GM19463 (cell line): ENCODE measurements around the gene ERC2.

Experiments
- ATAC-seq: cut with Tn5 transposase; IDR thresholded peaks from one replicate; pipeline ENCODE4 v1.9.1; 2021; ENCODE audit warnings: mild to moderate bottlenecking, moderate library complexity; ENCODE audit not compliant: unreplicated experiment

Gene ERC2

DNA sequence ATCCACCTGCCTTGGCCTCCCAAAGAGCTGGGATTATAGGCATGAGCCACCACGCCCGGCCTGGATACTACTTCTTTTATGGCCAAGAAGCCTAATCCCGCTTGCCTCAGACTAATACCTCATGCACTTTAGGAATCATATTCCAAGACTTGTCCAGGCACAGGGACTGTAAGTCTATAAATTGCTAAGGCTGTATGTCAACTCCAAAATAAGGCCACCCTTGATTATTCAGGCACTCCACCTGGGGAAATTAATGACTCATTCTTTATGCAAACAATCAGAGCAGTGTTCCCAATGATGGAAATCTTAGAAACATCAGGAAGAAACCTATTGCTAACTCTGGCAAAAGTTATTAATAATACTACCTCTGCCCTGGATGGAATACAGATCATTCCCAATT, 98.4 kb downstream of the ERC2 start:
- no peak for ATAC-seq

GRCh38 chr3:56368846-56369245, 99.4 kb downstream of the ERC2 start:
- no peak for ATAC-seq

DNA sequence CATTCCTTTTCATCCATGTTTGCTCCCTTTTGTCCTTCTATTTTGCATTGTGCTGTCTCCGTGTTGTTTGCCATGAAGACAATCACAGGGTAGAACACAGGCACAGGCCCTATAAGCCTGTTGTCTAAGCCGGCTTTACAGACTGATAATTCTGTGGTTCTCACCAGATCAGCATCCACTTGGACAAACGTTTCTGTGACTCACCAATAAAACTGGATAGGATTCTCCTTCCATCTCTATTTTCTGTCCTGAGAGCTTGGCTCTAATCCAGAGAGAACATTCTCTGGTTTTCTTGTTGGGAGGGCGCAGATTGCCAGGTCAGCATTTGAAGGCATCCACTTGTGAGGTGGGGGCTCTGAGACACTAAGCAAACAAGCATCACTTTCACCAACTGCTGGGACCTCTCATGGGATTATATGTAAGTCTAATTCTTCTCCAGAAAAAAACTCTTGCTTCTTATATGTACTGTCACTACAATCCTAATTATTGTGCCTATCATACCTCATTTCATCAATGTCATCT, 101.6 kb downstream of the ERC2 start:
- no peak for ATAC-seq

GRCh38 chr3:56365905-56366640, 102.2 kb downstream of the ERC2 start:
- no peak for ATAC-seq

- no peak for ATAC-seq
Measured at GRCh38 chr3:56364665-56365064, 103.6 kb downstream of the ERC2 start.

GRCh38 chr3:56363720-56364119, 104.5 kb downstream of the ERC2 start:
- no peak for ATAC-seq

GRCh38 chr3:56361731-56362130, 106.5 kb downstream of the ERC2 start:
- no peak for ATAC-seq

GRCh38 chr3:56357266-56357665, 111.0 kb downstream of the ERC2 start:
- no peak for ATAC-seq

GRCh38 chr3:56356808-56357207, 111.5 kb downstream of the ERC2 start:
- no peak for ATAC-seq

DNA sequence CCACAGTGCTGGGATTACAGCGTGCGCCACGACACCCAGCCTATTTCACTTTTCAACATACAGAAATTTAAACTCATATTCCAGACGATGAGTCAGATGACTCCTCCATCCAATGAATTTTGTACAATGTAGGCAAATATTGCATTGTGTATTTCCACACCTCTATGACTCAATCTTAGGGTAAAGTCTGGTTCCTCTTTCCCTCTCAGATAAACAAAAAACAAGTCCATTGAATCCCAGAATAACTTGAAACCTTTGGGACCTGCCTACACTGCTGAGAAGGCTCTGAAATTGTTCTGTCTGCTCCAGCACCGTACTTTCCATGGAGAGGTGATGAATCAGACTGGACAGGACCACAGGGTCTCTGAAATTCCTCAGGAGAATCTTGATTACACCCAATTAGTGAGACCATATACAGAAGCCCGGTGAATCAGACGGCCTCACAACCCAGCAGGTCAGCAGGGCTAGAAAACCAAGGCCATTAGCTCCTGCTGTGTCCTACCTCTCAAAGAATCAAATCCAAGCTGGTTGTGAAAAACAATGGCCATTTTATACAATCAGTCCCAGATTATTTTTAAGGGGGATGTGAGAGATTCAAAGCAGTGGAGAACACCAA, 112.6 kb downstream of the ERC2 start:
- no peak for ATAC-seq

DNA sequence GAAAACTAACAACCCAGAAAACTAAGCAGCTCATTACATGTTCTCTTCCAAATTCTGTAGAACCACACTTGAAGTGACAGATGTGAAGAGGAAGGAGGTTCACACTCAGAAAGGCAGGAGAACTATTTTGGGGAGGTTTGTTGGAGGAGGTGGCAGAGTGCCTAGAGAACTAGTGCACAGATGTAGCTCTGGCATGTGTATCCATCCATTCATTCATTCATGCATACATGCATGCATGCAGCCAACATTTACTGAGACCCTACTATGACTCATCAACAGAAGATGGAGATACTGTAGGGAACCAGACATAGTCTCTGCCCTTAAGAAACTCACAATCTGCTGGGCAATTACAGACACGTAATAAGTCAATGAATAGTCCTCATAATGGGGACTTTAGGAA, 116.7 kb downstream of the ERC2 start:
- ATAC-seq, result no peak

DNA sequence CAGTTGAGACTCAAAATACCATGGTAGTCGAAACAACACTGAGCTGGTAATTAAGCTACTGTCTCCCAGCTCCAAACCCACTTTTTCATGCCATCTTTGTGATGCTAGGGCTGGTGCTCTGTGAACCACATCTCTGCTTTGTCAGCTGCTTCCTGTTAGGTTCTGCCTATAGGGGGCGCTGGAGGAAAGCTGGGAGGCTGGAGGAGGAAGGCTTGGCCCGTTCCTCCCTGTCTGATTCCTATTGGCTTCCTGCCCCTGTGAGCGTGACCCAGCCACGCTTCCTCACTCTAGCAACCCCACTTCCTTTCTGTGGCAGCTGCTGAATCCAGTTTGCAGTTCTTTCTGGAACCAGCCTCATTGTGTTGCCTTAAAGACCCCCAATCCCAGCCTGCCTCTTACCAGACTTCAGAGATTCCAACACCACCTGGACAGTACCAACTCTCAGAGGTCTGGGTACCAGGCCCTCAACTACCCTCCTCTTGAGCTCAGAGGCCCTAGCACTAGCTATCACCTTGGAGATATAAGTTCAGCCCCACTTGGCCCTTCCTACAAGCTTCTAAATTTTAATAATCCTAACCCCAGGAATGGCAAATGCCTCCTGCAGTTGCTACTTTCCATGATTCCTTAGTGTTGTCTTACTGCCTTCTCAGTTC, 120.9 kb downstream of the ERC2 start:
- no peak for ATAC-seq

DNA sequence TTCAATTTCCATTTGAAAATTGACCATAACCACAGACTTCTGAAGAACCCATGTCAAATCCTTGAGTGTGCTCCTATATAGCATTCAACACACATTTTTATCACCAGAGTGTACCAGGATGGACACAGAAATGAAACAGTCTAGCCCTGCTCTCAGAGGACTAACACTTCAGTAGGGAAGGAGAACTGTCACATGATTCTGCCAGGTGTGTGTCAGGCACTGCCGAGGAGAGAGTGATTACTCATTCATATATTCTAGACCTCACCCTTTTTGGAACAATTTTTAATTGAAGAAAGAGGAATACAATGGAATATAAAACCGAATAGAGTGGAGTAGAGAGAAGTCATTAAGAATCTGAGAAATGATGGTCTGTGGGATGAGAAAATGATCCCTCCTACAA, 125.8 kb downstream of the ERC2 start:
- ATAC-seq, result no peak

DNA sequence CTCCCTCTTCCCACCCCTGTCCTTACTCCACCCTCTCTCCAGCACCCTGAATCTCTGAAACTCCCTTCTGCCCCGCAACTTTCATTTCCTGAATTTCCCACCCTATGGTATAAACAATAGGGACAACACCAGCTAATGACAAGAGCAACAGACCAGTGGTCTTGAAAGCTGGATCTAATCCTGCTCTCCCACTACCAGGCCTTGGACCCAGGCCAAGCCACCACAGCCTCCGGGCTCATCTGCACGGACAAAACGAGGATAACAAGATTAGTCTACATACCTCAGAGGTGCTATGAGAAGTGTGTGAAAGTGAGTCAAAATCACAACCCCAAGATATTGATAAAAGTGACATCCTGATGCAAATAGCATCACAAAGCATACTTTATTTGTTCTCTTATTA, 128.6 kb downstream of the ERC2 start:
- no peak for ATAC-seq

- ATAC-seq, result no peak
Measured at GRCh38 chr3:56339244-56339643, 129.0 kb downstream of the ERC2 start.

DNA sequence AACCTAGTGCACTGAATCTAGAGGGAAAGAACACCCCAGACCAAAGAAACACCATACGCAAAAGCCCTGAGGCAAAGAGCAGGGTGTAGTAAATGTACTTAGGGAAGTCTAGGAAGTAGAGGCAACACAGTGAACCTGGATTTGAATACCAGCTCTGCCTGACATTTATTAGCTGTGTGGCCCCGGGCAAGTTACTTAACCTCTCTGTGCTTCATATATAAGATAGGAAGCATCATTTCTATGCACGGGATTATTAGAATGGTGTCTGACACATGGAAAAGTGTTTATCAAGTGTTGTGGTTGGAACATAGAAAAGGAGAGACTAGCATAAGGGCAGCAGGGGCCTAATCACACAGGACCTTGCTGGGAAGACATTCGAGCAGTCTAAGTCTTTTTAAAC, 132.2 kb downstream of the ERC2 start:
- no peak for ATAC-seq

DNA sequence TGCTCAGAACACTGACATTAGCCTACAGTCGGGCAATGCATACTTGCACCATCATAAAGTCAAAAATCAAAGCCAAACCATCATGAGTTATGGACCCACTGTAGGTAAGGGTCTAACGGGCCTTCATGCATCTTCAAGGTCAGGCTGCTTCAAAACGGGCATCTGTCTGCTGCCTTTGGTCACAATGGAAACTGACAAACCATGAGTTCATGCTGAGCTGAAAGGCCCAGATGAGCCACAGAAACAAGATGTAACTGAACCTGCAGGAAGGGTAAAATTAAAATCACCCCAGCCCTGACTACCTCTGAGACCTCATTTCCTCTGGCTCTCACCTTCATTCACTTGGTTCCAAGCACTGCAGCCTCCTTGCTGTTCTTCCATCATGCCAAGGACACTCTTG, 143.8 kb downstream of the ERC2 start:
- ATAC-seq, result no peak

- no peak for ATAC-seq
Measured at GRCh38 chr3:56323986-56324420, 144.3 kb downstream of the ERC2 start.

- no peak for ATAC-seq
Measured at GRCh38 chr3:56322862-56323261, 145.4 kb downstream of the ERC2 start.

DNA sequence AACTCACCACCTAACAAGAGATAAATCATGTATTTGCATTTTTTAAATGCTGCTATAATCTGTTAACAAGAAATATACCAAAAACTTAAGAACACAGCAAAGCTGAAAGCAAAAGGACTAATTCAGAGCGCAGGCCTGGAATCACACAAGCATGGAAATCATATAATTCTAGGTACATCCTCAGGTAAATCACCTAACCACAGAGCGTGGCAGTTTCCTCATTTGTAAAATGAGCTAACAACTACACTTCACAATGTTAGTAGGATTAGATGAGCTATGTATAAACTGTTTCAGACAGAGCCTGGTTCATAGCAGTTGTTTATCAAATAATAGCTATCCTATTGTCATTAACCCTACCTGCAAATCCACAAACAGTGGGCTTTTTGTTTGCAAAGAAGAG, 146.4 kb downstream of the ERC2 start:
- no peak for ATAC-seq

DNA sequence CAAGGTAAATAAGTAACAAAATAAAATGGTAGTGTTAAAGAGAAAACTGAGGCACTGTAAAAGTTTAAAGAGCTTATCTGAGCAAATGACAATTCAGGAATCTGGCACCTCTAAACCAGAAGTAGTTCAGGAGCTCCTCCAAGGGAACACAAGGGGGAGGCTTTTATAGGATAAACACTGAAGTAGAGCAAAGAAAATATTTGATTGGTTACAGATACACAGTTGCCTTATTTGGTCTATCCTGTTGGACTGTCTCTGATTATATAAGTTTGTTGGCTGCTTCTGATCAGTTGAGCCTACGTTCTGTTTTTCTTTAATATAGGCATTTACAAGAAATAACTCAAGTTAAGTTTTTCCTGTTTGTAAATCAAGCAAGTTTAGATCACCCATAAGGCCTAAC, 146.9 kb downstream of the ERC2 start:
- no peak for ATAC-seq

DNA sequence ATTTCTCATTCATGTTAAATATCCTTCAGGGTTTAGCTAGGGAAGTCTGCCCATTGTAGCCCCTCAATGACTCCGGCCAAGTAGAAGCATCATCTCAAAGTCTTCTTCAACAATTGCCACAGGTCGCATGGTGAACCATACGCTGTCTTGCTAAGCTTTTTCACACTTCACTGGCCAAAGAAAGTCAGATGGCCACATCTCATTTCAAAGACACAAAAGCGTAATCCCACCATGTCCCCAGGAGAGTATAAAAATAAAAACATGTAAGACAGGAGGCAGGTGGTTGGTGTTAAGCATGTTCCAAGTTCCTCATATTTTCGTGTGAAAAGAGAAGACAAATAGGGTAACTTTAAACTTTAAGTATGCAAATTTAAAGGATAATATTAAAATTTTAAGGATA, 147.4 kb downstream of the ERC2 start:
- ATAC-seq, result no peak
